ENCODE results near the gene NOX5. TPM values are rescaled to one million over a fixed set of nuclear protein-coding genes. Genes with fewer than 3 reads are reported as not detected.
"Not testable (repeated sequence)": the region's sequence is repeated elsewhere in the genome, so short reads cannot be mapped to it uniquely, and the experiment has no call there.

The NOX5 gene
- not detected in 2 replicates for total RNA-seq
- long read RNA-seq = 0 reads

GRCh38 chr15:69014454-69014853, at the start of gene NOX5:
TSS of gene NOX5 (plus strand) at chr15:69014695. CDS start at chr15:69014736, 41 bp downstream.
- no peak within 1 kb of the TSS for H3K4me3 Mint-ChIP-seq
- peaks cover under 1% of the 10 kb centered on the region for H3K36me3 Mint-ChIP-seq (ENCODE audit: low read depth)
- TF ChIP-seq, protein P1, sequence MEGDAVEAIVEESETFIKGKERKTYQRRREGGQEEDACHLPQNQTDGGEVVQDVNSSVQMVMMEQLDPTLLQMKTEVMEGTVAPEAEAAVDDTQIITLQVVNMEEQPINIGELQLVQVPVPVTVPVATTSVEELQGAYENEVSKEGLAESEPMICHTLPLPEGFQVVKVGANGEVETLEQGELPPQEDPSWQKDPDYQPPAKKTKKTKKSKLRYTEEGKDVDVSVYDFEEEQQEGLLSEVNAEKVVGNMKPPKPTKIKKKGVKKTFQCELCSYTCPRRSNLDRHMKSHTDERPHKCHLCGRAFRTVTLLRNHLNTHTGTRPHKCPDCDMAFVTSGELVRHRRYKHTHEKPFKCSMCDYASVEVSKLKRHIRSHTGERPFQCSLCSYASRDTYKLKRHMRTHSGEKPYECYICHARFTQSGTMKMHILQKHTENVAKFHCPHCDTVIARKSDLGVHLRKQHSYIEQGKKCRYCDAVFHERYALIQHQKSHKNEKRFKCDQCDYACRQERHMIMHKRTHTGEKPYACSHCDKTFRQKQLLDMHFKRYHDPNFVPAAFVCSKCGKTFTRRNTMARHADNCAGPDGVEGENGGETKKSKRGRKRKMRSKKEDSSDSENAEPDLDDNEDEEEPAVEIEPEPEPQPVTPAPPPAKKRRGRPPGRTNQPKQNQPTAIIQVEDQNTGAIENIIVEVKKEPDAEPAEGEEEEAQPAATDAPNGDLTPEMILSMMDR (conservative IDR thresholded peaks at IDR 0.05) = no peak

DNA sequence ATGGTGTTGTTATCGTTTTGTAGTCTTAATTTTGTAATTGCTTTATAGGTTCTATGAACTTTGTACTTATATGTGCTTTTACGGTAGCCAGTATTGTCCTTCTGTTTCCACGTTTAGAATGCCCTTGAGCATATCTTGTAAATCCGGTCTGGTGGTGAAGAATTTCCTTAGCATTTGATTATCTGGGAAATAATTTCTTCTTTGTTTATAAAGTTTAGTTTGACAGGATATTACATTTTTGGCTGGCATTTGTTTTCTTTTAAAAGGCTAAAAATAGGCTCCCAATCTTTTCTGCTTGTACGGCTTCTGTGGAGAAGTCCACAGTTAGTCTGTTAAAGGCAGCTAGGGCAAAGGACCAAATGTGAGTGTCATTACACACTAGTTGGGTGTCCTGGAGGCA, 47.5 kb upstream of the NOX5 start:
- Mint-ChIP-seq H3K4me1 (no peaks in the 10 kb centered on the region), H3K4me3 (no peak overlapping the region), H3K9me3 (peaks cover 23% of the 10 kb centered on the region), H3K27me3 (ENCODE audit: low read depth) (peaks cover 16% of the 10 kb centered on the region), H3K36me3 (ENCODE audit: low read depth) (peaks cover 15% of the 10 kb centered on the region), H3K27ac (ENCODE audit: unreplicated experiment) (no peak overlapping the region)
- DNase-seq (ENCODE audit: low read depth, low spot score) = no peak
- TF ChIP-seq, protein P1 (conservative IDR thresholded peaks at IDR 0.05) = no peak

More at GRCh38 chr15:69014454-69014853, at the start of gene NOX5:
- peaks cover 4% of the 10 kb centered on the region for H3K9me3 Mint-ChIP-seq
- no peak for DNase-seq (ENCODE audit: low read depth, low spot score)
- no peaks in the 10 kb centered on the region for H3K27me3 Mint-ChIP-seq (ENCODE audit: low read depth)
- H3K27ac Mint-ChIP-seq (ENCODE audit: unreplicated experiment) = no peak within 1 kb of the TSS
- peaks cover 6% of the 10 kb centered on the region for H3K4me1 Mint-ChIP-seq

- H3K27ac Mint-ChIP-seq (ENCODE audit: unreplicated experiment) = no peak overlapping the region
- H3K9me3 Mint-ChIP-seq = peaks cover 22% of the 10 kb centered on the region
- H3K27me3 Mint-ChIP-seq (ENCODE audit: low read depth) = peaks cover 9% of the 10 kb centered on the region
- H3K36me3 Mint-ChIP-seq (ENCODE audit: low read depth) = peaks cover 15% of the 10 kb centered on the region
- H3K4me3 Mint-ChIP-seq = no peak overlapping the region
- TF ChIP-seq, protein P1 (conservative IDR thresholded peaks at IDR 0.05) = no peak
- no peak for DNase-seq (ENCODE audit: low read depth, low spot score)
- H3K4me1 Mint-ChIP-seq = no peaks in the 10 kb centered on the region
Measured at GRCh38 chr15:68967948-68968347, 46.5 kb upstream of the NOX5 start.

DNA sequence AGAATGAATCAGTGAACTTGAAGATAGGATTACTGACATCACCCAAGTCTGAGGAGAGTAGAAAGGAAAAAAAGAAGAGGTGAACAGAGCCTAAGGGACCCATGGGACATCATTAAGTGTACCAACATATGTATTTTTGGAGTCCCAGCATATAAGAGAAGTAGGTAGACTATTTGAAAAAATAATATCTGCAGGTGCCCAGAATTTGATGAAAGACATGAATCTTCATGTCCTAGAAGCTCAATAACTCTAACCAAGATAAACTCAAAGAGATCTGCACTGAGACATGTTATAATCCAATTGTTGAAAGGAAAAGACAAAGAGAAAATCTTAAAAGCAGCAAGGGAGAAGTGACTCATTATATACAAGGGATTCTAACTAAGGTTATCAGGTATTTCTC, 45.2 kb upstream of the NOX5 start:
- TF ChIP-seq, protein P1 (conservative IDR thresholded peaks at IDR 0.05) = no peak
- H3K36me3 Mint-ChIP-seq (ENCODE audit: low read depth) = peaks cover 11% of the 10 kb centered on the region
- H3K9me3 Mint-ChIP-seq = peaks cover 19% of the 10 kb centered on the region
- DNase-seq (ENCODE audit: low read depth, low spot score) = no peak
- no peak overlapping the region for H3K4me3 Mint-ChIP-seq
- H3K27me3 Mint-ChIP-seq (ENCODE audit: low read depth) = peaks cover 5% of the 10 kb centered on the region
- no peaks in the 10 kb centered on the region for H3K4me1 Mint-ChIP-seq
- H3K27ac Mint-ChIP-seq (ENCODE audit: unreplicated experiment) = no peak overlapping the region

DNA sequence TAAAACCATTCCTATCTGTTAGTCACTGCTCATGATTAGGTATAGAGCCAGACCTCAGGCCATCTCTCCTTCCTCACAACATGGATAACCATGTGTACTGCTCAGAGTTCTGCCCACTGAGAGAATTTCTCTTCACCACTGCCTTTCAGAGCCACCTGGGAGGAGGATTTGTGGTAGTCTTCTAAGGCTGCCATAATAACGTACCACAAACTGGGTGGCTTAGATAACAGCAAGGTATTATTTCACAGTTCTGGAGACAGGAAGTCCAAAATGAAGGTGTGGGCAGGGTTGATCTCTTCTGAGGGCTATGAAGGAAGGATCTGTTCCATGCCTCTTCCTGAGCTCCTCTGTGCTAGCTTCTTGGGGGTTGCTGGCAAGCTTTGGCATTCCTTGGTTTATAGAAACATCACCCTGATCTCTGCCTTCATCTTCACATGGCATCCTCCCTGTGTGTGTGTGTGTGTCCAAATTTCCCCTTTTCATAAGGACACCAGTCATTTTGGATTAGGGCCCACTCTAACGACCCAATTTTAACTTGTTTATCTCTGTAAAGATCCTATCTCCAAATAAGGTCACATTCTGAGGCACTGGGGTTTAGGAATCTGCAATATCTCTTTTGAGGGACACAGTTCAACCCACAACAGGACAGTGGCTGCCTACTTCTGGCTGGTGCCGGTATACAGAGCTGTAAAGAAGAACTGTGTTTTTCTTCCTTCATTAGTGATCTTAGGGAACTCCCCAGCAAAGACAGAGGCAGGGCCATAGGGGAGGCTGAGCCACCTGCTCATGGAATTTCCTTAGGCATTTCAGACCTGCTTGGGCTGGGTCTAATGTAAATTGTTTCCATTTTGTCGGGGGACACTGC, 42.1 kb upstream of the NOX5 start:
- no peaks in the 10 kb centered on the region for H3K4me1 Mint-ChIP-seq

DNA sequence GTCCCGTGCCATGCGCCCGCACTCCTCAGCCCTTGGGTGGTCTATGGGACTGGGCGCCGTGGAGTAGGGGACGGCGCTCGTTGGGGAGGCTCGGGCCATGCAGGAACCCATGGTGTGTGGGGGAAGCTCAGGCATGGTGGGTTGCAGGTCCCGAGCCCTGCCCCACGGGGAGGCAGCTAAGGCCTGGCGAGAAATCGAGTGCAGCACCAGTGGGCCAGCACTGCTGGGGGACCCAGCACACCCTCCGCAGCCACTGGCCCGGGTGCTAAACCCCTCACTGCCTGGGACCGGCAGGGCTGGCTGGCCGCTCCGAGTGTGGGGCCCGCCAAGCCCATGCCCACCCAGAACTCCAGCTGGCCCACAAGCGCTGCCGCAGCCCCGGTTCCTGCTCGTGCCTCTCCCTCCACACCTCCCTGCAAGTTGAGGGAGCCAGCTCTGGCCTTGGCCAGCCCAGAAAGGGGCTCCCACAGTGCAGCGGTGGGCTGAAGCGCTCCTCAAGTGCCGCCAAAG, 38.8 kb upstream of the NOX5 start:
- H3K4me1 Mint-ChIP-seq; DNase-seq (ENCODE audit: low read depth, low spot score); H3K4me3 Mint-ChIP-seq; H3K36me3 Mint-ChIP-seq (ENCODE audit: low read depth); H3K27ac Mint-ChIP-seq (ENCODE audit: unreplicated experiment): not testable (repeated sequence)
- H3K27me3 Mint-ChIP-seq (ENCODE audit: low read depth) = peaks cover 14% of the 10 kb centered on the region
- H3K9me3 Mint-ChIP-seq = peaks cover 10% of the 10 kb centered on the region

More for the DNA sequence above, 42.1 kb upstream of the NOX5 start:
- Mint-ChIP-seq H3K27me3 (ENCODE audit: low read depth) (no peaks in the 10 kb centered on the region), H3K4me3 (no peak overlapping the region), H3K27ac (ENCODE audit: unreplicated experiment) (no peak overlapping the region), H3K9me3 (peaks cover 16% of the 10 kb centered on the region), H3K36me3 (ENCODE audit: low read depth) (no peaks in the 10 kb centered on the region)
- TF ChIP-seq, protein P1 (conservative IDR thresholded peaks at IDR 0.05) = no peak
- no peak for DNase-seq (ENCODE audit: low read depth, low spot score)

DNA sequence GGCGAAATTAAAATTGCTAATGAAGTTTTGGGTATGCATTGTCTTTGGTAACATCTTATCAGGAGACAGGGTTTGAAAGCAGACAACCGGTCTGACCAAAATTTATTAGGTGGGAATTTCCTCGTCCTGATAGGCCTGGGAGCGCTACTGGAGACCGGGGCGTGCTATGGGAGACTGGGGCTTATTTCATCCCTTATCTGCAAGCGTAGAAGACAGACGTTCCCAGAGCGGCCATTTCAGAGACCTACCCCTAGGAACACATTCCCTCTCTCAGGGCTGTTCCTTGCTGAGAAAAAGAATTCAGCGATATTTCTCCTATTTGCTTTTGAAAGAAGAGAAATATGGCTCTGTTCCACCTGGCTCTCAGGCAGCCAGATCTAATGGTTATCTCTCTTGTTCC, 37.1 kb upstream of the NOX5 start:
- DNase-seq (ENCODE audit: low read depth, low spot score); H3K4me1 Mint-ChIP-seq; H3K27ac Mint-ChIP-seq (ENCODE audit: unreplicated experiment); H3K36me3 Mint-ChIP-seq (ENCODE audit: low read depth); H3K4me3 Mint-ChIP-seq: not testable (repeated sequence)
- peaks cover 17% of the 10 kb centered on the region for H3K9me3 Mint-ChIP-seq
- peaks cover 14% of the 10 kb centered on the region for H3K27me3 Mint-ChIP-seq (ENCODE audit: low read depth)

All from neural crest cell (in vitro differentiated cells).